HepG2 (cell line): ENCODE results near the gene CYP11A1. TPM values are rescaled to one million over a fixed set of nuclear protein-coding genes. Genes with fewer than 3 reads are reported as not detected.
A peak's percentile ranks its signal among the peaks of the same experiment; 100 is the strongest.

Source experiments
- FLYWCH1 ChIP-seq: sonication (generic); formaldehyde crosslinking; IDR thresholded peaks from 2 replicates; pipeline ENCODE4 v1.8.1; 2023; ENCODE audit warnings: mild to moderate bottlenecking, missing genetic modification reagents
- PHB2 ChIP-seq: fragments of 450-650 bp; IDR thresholded peaks from 2 replicates; pipeline ENCODE4 v1.6.1; 2018; ENCODE audit not compliant: partially characterized antibody
- SOX5 ChIP-seq: IDR thresholded peaks from 2 replicates; pipeline ENCODE4 v1.6.1; 2016; ENCODE audit warnings: borderline replicate concordance
- TOPORS ChIP-seq: sonication (generic); formaldehyde crosslinking; IDR thresholded peaks from 2 replicates; pipeline ENCODE4 v1.8.0; 2023; ENCODE audit warnings: mild to moderate bottlenecking, missing genetic modification reagents
- ZBTB21 ChIP-seq: sonication (generic); formaldehyde crosslinking; IDR thresholded peaks from 2 replicates; pipeline ENCODE4 v1.4.0; 2020; ENCODE audit warnings: missing genetic modification reagents
- ZNF24 ChIP-seq: fragments of 450-650 bp; IDR thresholded peaks from 2 replicates; pipeline ENCODE4 v1.6.1; 2017; ENCODE audit warnings: antibody characterized with exemption, mild to moderate bottlenecking
- ZNF335 ChIP-seq: sonication (generic); formaldehyde crosslinking; IDR thresholded peaks from 2 replicates; pipeline ENCODE4 v1.4.0; 2020; ENCODE audit warnings: missing genetic modification reagents
- polyA plus RNA-seq, 8 experiments: library from polyadenylated mRNA; depleted of rRNA in 3 of 8; stranded (reverse) in 7 of 8; unstranded in 1 of 8; fragments of >200 nt; fragmentation: Illumina TruSeq in 4 of 8; extraction: Trizol in 4 of 8; gene quantifications; 2 replicates each; pipeline versions ENCODE4 v1.2.1 to v1.2.3, GENCODE V29; 2011 to 2016; ENCODE audit warnings: low read depth in 4 of 8, missing spikeins in 1 of 8, mixed read lengths in 1 of 8; ENCODE audit not compliant: insufficient read depth in 1 of 8
- total RNA-seq, 5 experiments: library from RNA; depleted of rRNA; stranded (reverse); fragments of >200 nt; fragmentation: Illumina TruSeq; extraction: Trizol; gene quantifications; 2 replicates each; pipeline ENCODE4 v1.2.3, GENCODE V29; 2016; ENCODE audit warnings: low read depth in 1 of 5
- TF ChIP-seq, protein P1 (sequence below): sonication (generic); formaldehyde crosslinking; IDR thresholded peaks from 2 replicates; pipeline ENCODE4 v1.5.0; 2020; ENCODE audit warnings: mild to moderate bottlenecking, missing genetic modification reagents
- TF ChIP-seq, protein P2 (sequence below): sonication (generic); formaldehyde crosslinking; IDR thresholded peaks from 2 replicates; pipeline ENCODE4 v1.4.0; 2020; ENCODE audit warnings: low read depth, mild to moderate bottlenecking, missing genetic modification reagents
- TF ChIP-seq, protein P3 (sequence below): sonication (generic); formaldehyde crosslinking; IDR thresholded peaks from 2 replicates; pipeline ENCODE4 v1.8.1; 2023; ENCODE audit warnings: missing genetic modification reagents, mild to moderate bottlenecking, borderline replicate concordance
- TF ChIP-seq, protein P4 (sequence below): sonication (generic); formaldehyde crosslinking; IDR thresholded peaks from 2 replicates; pipeline ENCODE4 v1.4.0; 2020; ENCODE audit warnings: missing genetic modification reagents, borderline replicate concordance
- TF ChIP-seq, protein P5 (sequence below): sonication (generic); formaldehyde crosslinking; IDR thresholded peaks from 2 replicates; pipeline ENCODE4 v1.5.0; 2020; ENCODE audit warnings: mild to moderate bottlenecking, low read depth, missing genetic modification reagents, borderline replicate concordance
- TF ChIP-seq, protein P6 (sequence below): sonication (generic); formaldehyde crosslinking; IDR thresholded peaks from 2 replicates; pipeline ENCODE4 v1.5.1; 2020; ENCODE audit warnings: missing genetic modification reagents, mild to moderate bottlenecking, borderline replicate concordance
- TF ChIP-seq, protein P7 (sequence below): IDR thresholded peaks from 2 replicates; pipeline ENCODE4 v1.6.1; 2012; ENCODE audit warnings: low read length, improper control_type of control experiment

The CYP11A1 gene
- total and polyA plus RNA-seq, 2 of the 13 experiments (the other 11 are each of a cell fraction or from before 2014, with no cell fraction given), result 0.66 to 0.92 TPM

DNA sequence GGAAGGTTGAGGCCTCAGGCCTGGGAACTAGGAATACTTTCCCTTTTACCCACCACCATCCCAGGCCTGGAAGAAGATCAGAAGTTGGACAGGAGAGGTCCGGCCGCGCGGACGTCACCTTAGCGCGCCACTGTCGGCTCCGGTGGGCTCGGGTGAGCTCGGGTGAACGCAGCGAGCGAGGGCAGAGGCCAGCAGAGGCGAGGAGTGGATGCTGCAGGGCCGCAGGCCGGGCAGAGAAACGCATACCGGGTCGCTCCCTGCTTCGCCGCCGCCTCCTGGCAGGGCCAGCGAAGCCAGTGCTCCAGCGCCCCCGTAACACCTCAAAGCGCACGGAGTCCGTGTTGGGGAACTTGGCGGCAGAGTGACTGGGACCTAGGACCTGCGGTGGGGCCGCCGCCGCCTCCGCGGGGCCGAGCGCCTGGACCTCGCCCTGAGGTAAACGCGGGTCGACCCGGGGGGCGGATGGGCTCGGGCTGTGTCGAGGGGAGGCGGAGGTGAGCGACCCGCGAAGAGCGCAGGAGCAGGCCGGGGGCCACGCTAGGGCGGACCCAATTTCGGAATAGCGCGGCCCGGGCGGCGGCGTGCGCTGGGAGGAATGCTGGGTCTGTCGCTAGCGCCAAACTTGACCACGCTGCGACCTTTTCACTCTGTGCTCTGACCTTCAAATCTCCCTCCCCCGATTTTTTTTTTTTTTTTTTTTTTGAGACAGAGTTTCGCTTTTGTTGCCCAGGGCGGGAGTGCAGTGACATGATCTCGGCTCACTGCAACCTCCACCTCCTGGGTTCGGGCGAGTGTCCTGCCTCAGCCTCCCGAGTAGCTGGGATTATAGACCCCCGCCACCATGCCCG is 1.6 kb downstream of the CYP11A1 start (continued):
- TF ChIP-seq, protein P1, sequence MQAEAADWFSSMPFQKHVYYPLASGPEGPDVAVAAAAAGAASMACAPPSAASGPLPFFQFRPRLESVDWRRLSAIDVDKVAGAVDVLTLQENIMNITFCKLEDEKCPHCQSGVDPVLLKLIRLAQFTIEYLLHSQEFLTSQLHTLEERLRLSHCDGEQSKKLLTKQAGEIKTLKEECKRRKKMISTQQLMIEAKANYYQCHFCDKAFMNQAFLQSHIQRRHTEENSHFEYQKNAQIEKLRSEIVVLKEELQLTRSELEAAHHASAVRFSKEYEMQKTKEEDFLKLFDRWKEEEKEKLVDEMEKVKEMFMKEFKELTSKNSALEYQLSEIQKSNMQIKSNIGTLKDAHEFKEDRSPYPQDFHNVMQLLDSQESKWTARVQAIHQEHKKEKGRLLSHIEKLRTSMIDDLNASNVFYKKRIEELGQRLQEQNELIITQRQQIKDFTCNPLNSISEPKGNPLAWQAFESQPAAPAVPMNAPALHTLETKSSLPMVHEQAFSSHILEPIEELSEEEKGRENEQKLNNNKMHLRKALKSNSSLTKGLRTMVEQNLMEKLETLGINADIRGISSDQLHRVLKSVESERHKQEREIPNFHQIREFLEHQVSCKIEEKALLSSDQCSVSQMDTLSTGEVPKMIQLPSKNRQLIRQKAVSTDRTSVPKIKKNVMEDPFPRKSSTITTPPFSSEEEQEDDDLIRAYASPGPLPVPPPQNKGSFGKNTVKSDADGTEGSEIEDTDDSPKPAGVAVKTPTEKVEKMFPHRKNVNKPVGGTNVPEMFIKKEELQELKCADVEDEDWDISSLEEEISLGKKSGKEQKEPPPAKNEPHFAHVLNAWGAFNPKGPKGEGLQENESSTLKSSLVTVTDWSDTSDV (CRISPR knock-in tag), result 0 out of 2 replicates have a peak, but pooled peaks have one; percentile 74
- TF ChIP-seq, protein P2, sequence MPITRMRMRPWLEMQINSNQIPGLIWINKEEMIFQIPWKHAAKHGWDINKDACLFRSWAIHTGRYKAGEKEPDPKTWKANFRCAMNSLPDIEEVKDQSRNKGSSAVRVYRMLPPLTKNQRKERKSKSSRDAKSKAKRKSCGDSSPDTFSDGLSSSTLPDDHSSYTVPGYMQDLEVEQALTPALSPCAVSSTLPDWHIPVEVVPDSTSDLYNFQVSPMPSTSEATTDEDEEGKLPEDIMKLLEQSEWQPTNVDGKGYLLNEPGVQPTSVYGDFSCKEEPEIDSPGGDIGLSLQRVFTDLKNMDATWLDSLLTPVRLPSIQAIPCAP, result no peak
- TF ChIP-seq TOPORS (CRISPR knock-in tag) (peak; percentile 70; the same call in 1 of the 2 replicates), ZNF335 (CRISPR knock-in tag) (no peak), PHB2 (no peak), SOX5 (CRISPR knock-in tag) (no peak), ZNF24 (no peak), ZBTB21 (CRISPR knock-in tag) (no peak), FLYWCH1 (CRISPR knock-in tag) (no peak)
- TF ChIP-seq, protein P3, sequence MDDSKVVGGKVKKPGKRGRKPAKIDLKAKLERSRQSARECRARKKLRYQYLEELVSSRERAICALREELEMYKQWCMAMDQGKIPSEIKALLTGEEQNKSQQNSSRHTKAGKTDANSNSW, result no peak
- TF ChIP-seq, protein P4, sequence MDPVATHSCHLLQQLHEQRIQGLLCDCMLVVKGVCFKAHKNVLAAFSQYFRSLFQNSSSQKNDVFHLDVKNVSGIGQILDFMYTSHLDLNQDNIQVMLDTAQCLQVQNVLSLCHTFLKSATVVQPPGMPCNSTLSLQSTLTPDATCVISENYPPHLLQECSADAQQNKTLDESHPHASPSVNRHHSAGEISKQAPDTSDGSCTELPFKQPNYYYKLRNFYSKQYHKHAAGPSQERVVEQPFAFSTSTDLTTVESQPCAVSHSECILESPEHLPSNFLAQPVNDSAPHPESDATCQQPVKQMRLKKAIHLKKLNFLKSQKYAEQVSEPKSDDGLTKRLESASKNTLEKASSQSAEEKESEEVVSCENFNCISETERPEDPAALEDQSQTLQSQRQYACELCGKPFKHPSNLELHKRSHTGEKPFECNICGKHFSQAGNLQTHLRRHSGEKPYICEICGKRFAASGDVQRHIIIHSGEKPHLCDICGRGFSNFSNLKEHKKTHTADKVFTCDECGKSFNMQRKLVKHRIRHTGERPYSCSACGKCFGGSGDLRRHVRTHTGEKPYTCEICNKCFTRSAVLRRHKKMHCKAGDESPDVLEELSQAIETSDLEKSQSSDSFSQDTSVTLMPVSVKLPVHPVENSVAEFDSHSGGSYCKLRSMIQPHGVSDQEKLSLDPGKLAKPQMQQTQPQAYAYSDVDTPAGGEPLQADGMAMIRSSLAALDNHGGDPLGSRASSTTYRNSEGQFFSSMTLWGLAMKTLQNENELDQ (CRISPR knock-in tag), result no peak
- TF ChIP-seq, protein P5, sequence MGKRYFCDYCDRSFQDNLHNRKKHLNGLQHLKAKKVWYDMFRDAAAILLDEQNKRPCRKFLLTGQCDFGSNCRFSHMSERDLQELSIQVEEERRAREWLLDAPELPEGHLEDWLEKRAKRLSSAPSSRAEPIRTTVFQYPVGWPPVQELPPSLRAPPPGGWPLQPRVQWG (CRISPR knock-in tag), result no peak
- TF ChIP-seq, protein P6, sequence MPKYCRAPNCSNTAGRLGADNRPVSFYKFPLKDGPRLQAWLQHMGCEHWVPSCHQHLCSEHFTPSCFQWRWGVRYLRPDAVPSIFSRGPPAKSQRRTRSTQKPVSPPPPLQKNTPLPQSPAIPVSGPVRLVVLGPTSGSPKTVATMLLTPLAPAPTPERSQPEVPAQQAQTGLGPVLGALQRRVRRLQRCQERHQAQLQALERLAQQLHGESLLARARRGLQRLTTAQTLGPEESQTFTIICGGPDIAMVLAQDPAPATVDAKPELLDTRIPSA (CRISPR knock-in tag), result peak; percentile 54; the same call in 1 of the 2 replicates
- TF ChIP-seq, protein P7, sequence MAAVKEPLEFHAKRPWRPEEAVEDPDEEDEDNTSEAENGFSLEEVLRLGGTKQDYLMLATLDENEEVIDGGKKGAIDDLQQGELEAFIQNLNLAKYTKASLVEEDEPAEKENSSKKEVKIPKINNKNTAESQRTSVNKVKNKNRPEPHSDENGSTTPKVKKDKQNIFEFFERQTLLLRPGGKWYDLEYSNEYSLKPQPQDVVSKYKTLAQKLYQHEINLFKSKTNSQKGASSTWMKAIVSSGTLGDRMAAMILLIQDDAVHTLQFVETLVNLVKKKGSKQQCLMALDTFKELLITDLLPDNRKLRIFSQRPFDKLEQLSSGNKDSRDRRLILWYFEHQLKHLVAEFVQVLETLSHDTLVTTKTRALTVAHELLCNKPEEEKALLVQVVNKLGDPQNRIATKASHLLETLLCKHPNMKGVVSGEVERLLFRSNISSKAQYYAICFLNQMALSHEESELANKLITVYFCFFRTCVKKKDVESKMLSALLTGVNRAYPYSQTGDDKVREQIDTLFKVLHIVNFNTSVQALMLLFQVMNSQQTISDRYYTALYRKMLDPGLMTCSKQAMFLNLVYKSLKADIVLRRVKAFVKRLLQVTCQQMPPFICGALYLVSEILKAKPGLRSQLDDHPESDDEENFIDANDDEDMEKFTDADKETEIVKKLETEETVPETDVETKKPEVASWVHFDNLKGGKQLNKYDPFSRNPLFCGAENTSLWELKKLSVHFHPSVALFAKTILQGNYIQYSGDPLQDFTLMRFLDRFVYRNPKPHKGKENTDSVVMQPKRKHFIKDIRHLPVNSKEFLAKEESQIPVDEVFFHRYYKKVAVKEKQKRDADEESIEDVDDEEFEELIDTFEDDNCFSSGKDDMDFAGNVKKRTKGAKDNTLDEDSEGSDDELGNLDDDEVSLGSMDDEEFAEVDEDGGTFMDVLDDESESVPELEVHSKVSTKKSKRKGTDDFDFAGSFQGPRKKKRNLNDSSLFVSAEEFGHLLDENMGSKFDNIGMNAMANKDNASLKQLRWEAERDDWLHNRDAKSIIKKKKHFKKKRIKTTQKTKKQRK, result no peak
